H1 (cell line): ENCODE results near the gene DPP10.

Experiments
- POLR2AphosphoS5 ChIP-seq: IDR thresholded peaks from 2 replicates; pipeline ENCODE4 v1.6.1; 2011; ENCODE audit warnings: low read depth, low read length
- RAD21 ChIP-seq, 2 experiments: IDR thresholded peaks in 1 of 2; conservative IDR thresholded peaks in 1 of 2; 2 replicates each; pipeline ENCODE4 v1.6.1; 2011; ENCODE audit warnings: low read depth in 2 of 2, low read length in 2 of 2, improper control_type of control experiment in 1 of 2, inconsistent platforms in 1 of 2, mild to moderate bottlenecking in 1 of 2, moderate library complexity in 1 of 2
- RNF2 ChIP-seq: fragments of 200-900, 300-1000 bp; sonication (generic); IDR thresholded peaks from 2 replicates; pipeline ENCODE4 v1.7.1; 2016; ENCODE audit warnings: borderline replicate concordance, low read depth, mild to moderate bottlenecking, antibody characterized with exemption, low read length; ENCODE audit not compliant: poor library complexity, severe bottlenecking; ENCODE audit errors: missing control alignments
- RXRA ChIP-seq: IDR thresholded peaks from 2 replicates; pipeline ENCODE4 v1.6.1; 2011; ENCODE audit warnings: low read depth, mild to moderate bottlenecking, low read length, moderate library complexity; ENCODE audit not compliant: insufficient read depth
- TF ChIP-seq, protein P1 (sequence below), 3 experiments: IDR thresholded peaks; 1 replicate in 2 of 3; 2 replicates in 1 of 3; pipeline versions ENCODE4 v1.5.1 to v1.6.1; 2011; ENCODE audit warnings: low read length in 3 of 3, mild to moderate bottlenecking in 3 of 3, inconsistent platforms in 2 of 3, low read depth in 1 of 3, moderate library complexity in 1 of 3; ENCODE audit not compliant: insufficient read depth in 1 of 3; ENCODE audit errors: control extremely low read depth in 1 of 3

DNA sequence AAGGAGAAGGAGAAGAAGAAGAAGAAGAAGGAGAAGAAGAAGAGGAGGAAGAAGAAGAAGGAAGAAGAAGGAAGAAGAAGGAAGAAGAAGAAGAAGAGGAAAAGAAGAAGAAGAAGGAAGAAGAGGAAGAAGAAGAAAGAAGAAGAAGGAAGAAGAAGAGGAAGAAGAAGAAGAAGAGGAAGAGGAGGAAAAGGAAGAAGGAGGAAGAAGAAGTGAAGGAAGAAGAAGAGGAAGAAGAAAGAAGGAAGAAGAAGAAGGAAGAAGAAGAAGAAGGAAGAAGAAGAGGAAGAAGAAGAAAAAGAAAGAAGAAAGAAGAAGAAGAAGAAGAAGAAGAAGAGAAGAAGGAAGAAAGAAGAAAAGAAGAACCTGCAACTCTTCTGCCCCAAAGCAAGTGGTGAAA lies 942.0 kb downstream of the DPP10 start:
- no peak for TF ChIP-seq RAD21 (IDR thresholded peaks at IDR 0.05 in 1 of 2, conservative IDR thresholded peaks at IDR 0.05 in 1 of 2; ENCODE audit: low read depth in 2 of 2, low read length in 2 of 2)
- TF ChIP-seq, protein P1, sequence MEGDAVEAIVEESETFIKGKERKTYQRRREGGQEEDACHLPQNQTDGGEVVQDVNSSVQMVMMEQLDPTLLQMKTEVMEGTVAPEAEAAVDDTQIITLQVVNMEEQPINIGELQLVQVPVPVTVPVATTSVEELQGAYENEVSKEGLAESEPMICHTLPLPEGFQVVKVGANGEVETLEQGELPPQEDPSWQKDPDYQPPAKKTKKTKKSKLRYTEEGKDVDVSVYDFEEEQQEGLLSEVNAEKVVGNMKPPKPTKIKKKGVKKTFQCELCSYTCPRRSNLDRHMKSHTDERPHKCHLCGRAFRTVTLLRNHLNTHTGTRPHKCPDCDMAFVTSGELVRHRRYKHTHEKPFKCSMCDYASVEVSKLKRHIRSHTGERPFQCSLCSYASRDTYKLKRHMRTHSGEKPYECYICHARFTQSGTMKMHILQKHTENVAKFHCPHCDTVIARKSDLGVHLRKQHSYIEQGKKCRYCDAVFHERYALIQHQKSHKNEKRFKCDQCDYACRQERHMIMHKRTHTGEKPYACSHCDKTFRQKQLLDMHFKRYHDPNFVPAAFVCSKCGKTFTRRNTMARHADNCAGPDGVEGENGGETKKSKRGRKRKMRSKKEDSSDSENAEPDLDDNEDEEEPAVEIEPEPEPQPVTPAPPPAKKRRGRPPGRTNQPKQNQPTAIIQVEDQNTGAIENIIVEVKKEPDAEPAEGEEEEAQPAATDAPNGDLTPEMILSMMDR (IDR thresholded peaks at IDR 0.05; ENCODE audit: control extremely low read depth in 1 of 3, insufficient read depth in 1 of 3, low read depth in 1 of 3, low read length in 3 of 3), result no peak
- TF ChIP-seq RNF2, result no peak
- no peak for TF ChIP-seq RXRA
- no peak for TF ChIP-seq POLR2AphosphoS5
